HepG2 (cell line): ENCODE data around the gene CPNE5. TPM values are rescaled to one million over a fixed set of nuclear protein-coding genes. Genes with fewer than 3 reads are reported as not detected.

ENCODE experiments used
- ATAC-seq: fragments of 200-7000 bp; cut with Tn5 transposase; 3 replicates; pipeline ENCODE4 v1.9.1; 2020; ENCODE audit warnings: mild to moderate bottlenecking, moderate library complexity
- BruUV-seq: library from RNA; stranded (reverse); fragments of 400-500 nt; replicated peaks from 2 replicates; lab custom pipeline; 2021; lab: Mats Ljungman, UMichigan
- CTCF ChIA-PET: fragments of 300-600 bp; formaldehyde crosslinking; extraction: SDS; loops from one replicate; lab custom pipeline; 2021; ENCODE audit warnings: low total read pairs, inconsistent platforms, low intra/inter-chr PET ratio; lab: Yijun Ruan, JAX
- POLR2A ChIA-PET: fragments of 350-600 bp; sonication (Branson Sonifier 250); formaldehyde crosslinking; loops from one replicate; lab custom pipeline; 2020; ENCODE audit warnings: antibody characterized with exemption, inconsistent platforms; lab: Yijun Ruan, JAX
- DNase-seq: peaks from one replicate; pipeline ENCODE4 v3.0.0-alpha.2; 2015; ENCODE audit warnings: low spot score
- FAIRE-seq: peaks from 3 replicates; lab custom pipeline; 2011; peaks lifted over from hg19 to GRCh38; lab: Jason Lieb, UNC
- H2AFZ ChIP-seq: one replicate; pipeline ENCODE4 v1.6.1; 2011; ENCODE audit warnings: low read length, inconsistent platforms
- H3K27ac ChIP-seq: fragments of 300-600 bp; 3 replicates; pipeline ENCODE4 v1.8.0; 2011; ENCODE audit warnings: mixed run types, mild to moderate bottlenecking, mixed read lengths, low read length, inconsistent platforms; ENCODE audit not compliant: insufficient read depth; ENCODE audit errors: extremely low read length
- H3K27me3 ChIP-seq, 2 experiments: fragments of 200-600 bp in 1 of 2; 2 replicates in 1 of 2; 3 replicates in 1 of 2; pipeline versions ENCODE4 v1.6.0 to v1.8.0; 2011; ENCODE audit warnings: low read length in 2 of 2, mild to moderate bottlenecking in 2 of 2, moderate library complexity in 2 of 2, inconsistent platforms in 1 of 2; ENCODE audit not compliant: insufficient read depth in 2 of 2, control insufficient read depth in 1 of 2
- H3K36me3 ChIP-seq, 2 experiments: fragments of 200-600 bp in 1 of 2; replicated peaks in 1 of 2; 2 replicates in 1 of 2; 3 replicates in 1 of 2; pipeline versions ENCODE4 v1.5.1 to v1.8.0; 2011; ENCODE audit warnings: low read length in 2 of 2, inconsistent platforms in 1 of 2; ENCODE audit not compliant: insufficient read depth in 2 of 2, control insufficient read depth in 1 of 2
- H3K4me1 ChIP-seq: 2 replicates; pipeline ENCODE4 v1.5.1; 2012; ENCODE audit warnings: low read length, inconsistent platforms; ENCODE audit not compliant: insufficient read depth
- H3K4me2 ChIP-seq: 2 replicates; pipeline ENCODE4 v1.6.0; 2011; ENCODE audit warnings: low read depth, low read length, inconsistent platforms
- H3K4me3 ChIP-seq, 3 experiments: fragments of 200-600 bp in 1 of 3; sonication (generic), shearing (Covaris generic) in 1 of 3; replicated peaks in 1 of 3; 2 replicates each; pipeline ENCODE4 v1.5.1; 2011 to 2016; ENCODE audit warnings: low read length in 3 of 3, inconsistent platforms in 2 of 3, low read depth in 2 of 3, mild to moderate bottlenecking in 2 of 3, control low read depth in 1 of 3, mixed read lengths in 1 of 3; ENCODE audit not compliant: insufficient read depth in 1 of 3
- H3K79me2 ChIP-seq: one replicate; pipeline ENCODE4 v1.6.1; 2011; ENCODE audit warnings: low read length, inconsistent platforms; ENCODE audit not compliant: insufficient read depth
- H3K9ac ChIP-seq: 2 replicates; pipeline ENCODE4 v1.6.0; 2011; ENCODE audit warnings: mild to moderate bottlenecking, low read depth, low read length, inconsistent platforms; ENCODE audit not compliant: insufficient read depth
- H3K9me3 ChIP-seq: 2 replicates; pipeline ENCODE4 v1.5.1; 2012; ENCODE audit warnings: mild to moderate bottlenecking, low read length
- H4K20me1 ChIP-seq: 2 replicates; pipeline ENCODE4 v1.6.0; 2011; ENCODE audit warnings: inconsistent platforms, mild to moderate bottlenecking, low read length, moderate library complexity; ENCODE audit not compliant: insufficient read depth
- ASH2L ChIP-seq: fragments of 300-600, 200-600 bp; sonication (generic); IDR thresholded peaks from 2 replicates; pipeline ENCODE4 v1.7.0; 2017; ENCODE audit warnings: low read depth, mild to moderate bottlenecking, moderate library complexity, mixed read lengths, low read length; ENCODE audit not compliant: insufficient read length
- DNMT3B ChIP-seq: conservative IDR thresholded peaks from 2 replicates; pipeline ENCODE4 v1.6.1; 2016; ENCODE audit warnings: missing biosample characterization, control low read depth
- GATAD2A ChIP-seq: IDR thresholded peaks from 2 replicates; pipeline ENCODE4 v1.6.1; 2016
- MXD1 ChIP-seq: sonication (generic); formaldehyde crosslinking; IDR thresholded peaks from 2 replicates; pipeline ENCODE4 v1.4.0; 2020; ENCODE audit warnings: mild to moderate bottlenecking, missing genetic modification reagents
- NRL ChIP-seq: sonication (generic); formaldehyde crosslinking; IDR thresholded peaks from 2 replicates; pipeline ENCODE4 v1.5.0; 2020; ENCODE audit warnings: missing genetic modification reagents, mild to moderate bottlenecking, moderate library complexity, borderline replicate concordance
- SSRP1 ChIP-seq: IDR thresholded peaks from 2 replicates; pipeline ENCODE4 v1.6.1; 2016; ENCODE audit warnings: control low read depth
- TP53 ChIP-seq: sonication (generic); formaldehyde crosslinking; conservative IDR thresholded peaks from 2 replicates; pipeline ENCODE4 v1.4.0; 2020; ENCODE audit warnings: missing genetic modification reagents
- ZFP36L2 ChIP-seq: sonication (generic); formaldehyde crosslinking; IDR thresholded peaks from 2 replicates; pipeline ENCODE4 v1.4.0; 2020; ENCODE audit warnings: missing genetic modification reagents
- ZNF260 ChIP-seq: sonication (generic); formaldehyde crosslinking; IDR thresholded peaks from 2 replicates; pipeline ENCODE4 v1.4.0; 2020; ENCODE audit warnings: missing genetic modification reagents, low read depth, mild to moderate bottlenecking, borderline replicate concordance
- ZNF430 ChIP-seq: sonication (generic); formaldehyde crosslinking; IDR thresholded peaks from 2 replicates; pipeline ENCODE4 v1.9.0; 2021; ENCODE audit warnings: mild to moderate bottlenecking, missing genetic modification reagents
- ZNF512B ChIP-seq: sonication (generic); formaldehyde crosslinking; IDR thresholded peaks from 2 replicates; pipeline ENCODE4 v1.5.1; 2020; ENCODE audit warnings: missing genetic modification reagents, mild to moderate bottlenecking, borderline replicate concordance
- ZNF589 ChIP-seq: sonication (generic); formaldehyde crosslinking; conservative IDR thresholded peaks from 2 replicates; pipeline ENCODE4 v1.8.0; 2022; ENCODE audit warnings: mild to moderate bottlenecking, moderate library complexity, missing genetic modification reagents
- ZNF7 ChIP-seq: IDR thresholded peaks from 2 replicates; pipeline ENCODE4 v1.6.1; 2016; ENCODE audit warnings: missing biosample characterization, missing genetic modification reagents
- ZNF710 ChIP-seq: sonication (generic); formaldehyde crosslinking; IDR thresholded peaks from 2 replicates; pipeline ENCODE4 v1.5.0; 2020; ENCODE audit warnings: mild to moderate bottlenecking, missing genetic modification reagents, borderline replicate concordance
- WGBS: methylation state at CpG from one replicate; pipeline ENCODE4 v1.1.6; 2017; ENCODE audit warnings: low lambda C conversion rate; 5-methylcytosine and 5-hydroxymethylcytosine counted together
- in situ Hi-C: cut with HindIII; loops from 2 replicates; pipeline ENCODE4 v1.10.0; 2017; ENCODE audit warnings: low pct_unique_long_range_greater_than_20kb; ENCODE audit not compliant: extremely low pct_ligation_motif_present
- intact Hi-C: fragments of 100-400 bp; cut with micrococcal nuclease; formaldehyde crosslinking; loops from one replicate; pipeline ENCODE4 v1.10.0; 2022; ENCODE audit not compliant: unreplicated experiment
- polyA plus RNA-seq, 8 experiments: library from polyadenylated mRNA; depleted of rRNA in 3 of 8; stranded (reverse) in 7 of 8; unstranded in 1 of 8; fragments of >200 nt; fragmentation: Illumina TruSeq in 4 of 8; extraction: Trizol in 4 of 8; gene quantifications; 2 replicates each; pipeline versions ENCODE4 v1.2.1 to v1.2.3, GENCODE V29; 2011 to 2016; ENCODE audit warnings: low read depth in 4 of 8, missing spikeins in 1 of 8, mixed read lengths in 1 of 8; ENCODE audit not compliant: insufficient read depth in 1 of 8
- total RNA-seq, 5 experiments: library from RNA; depleted of rRNA; stranded (reverse); fragments of >200 nt; fragmentation: Illumina TruSeq; extraction: Trizol; gene quantifications; 2 replicates each; pipeline ENCODE4 v1.2.3, GENCODE V29; 2016; ENCODE audit warnings: low read depth in 1 of 5
- TF ChIP-seq, protein P1 (sequence below): sonication (generic); formaldehyde crosslinking; IDR thresholded peaks from 2 replicates; pipeline ENCODE4 v1.8.1; 2022; ENCODE audit warnings: mild to moderate bottlenecking, missing genetic modification reagents

Gene CPNE5
- total and polyA plus RNA-seq, 2 of the 13 experiments (the other 11 are each of a cell fraction or from before 2014, with no cell fraction given) = 0.16 TPM; not detected in 1

DNA sequence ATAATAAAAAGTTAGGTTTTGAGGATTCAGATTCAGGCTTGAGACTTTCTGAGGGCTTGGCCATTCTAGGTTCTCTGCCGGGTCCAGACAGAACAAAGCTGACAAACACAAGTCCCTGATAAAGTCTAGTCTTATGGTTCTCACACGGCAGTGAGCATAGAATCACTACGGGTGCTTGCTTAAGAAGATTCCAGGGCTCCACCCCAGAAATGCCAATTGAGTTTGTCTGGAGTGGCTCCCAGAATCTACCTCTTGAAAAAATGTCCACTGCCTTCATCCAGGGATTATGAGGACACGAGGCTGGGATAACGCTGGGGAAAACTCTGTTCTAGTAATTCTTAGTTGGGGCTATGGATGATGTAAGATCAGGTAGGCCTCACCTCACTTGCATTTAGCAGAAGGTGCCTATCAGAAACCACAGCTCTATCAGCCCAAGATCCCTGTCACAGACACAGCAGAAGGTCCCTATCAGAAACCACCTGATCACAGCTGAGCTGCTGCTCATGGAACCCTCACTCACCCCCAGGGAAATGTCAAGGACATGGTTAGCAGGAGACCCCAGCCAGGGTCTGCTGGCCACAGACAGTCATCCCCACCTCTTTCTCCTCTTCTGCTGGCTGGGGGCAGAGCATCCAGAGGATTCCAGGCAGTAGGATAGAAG is 89.3 kb downstream of the CPNE5 start (continued):
- TF ChIP-seq ZNF710 (CRISPR knock-in tag) = no peak
- no peak for TF ChIP-seq ZNF589 (CRISPR knock-in tag)
- no peak for TF ChIP-seq ASH2L
- TF ChIP-seq TP53 = no peak
- TF ChIP-seq GATAD2A (CRISPR knock-in tag) = no peak

DNA sequence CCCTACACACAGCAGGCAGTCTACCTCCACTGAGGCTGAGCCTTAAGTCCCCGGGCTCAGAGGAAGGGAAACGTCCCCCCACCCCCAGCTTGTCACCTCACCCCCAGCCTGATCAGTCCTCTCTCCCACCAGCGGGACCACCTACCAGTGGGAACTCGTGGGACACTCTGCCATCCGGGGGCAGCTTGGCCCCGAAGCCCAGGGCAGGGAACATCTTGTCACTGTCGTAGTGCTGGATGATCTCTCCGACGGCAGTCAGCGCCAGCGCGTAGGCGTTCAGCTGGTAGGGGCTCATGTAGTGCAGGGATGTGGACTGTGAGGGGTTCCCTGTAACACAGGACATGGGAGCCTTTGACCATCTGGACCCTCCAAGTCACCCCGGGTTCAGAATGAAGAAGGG is 93.0 kb downstream of the CPNE5 start:
- no peaks in the 10 kb centered on the region for H4K20me1 ChIP-seq
- no peak overlapping the region for H3K9ac ChIP-seq
- no peak for ATAC-seq
- no peak for FAIRE-seq
- in situ Hi-C loops (no loop called here), intact Hi-C loops (no loop called here)
- no peak for DNase-seq
- H3K4me1 ChIP-seq = no peaks in the 10 kb centered on the region
- H3K27ac ChIP-seq = no peak overlapping the region
- 0% methylated on average over 5 of the region's 14 CpGs for WGBS
- peaks cover 11 to 77% of the 10 kb centered on the region in 2 experiments; a peak in 4 of 5 replicates for H3K27me3 ChIP-seq
- H2AFZ ChIP-seq = no peak overlapping the region
- no TSS peak for BruUV-seq
- no peaks in the 10 kb centered on the region for H3K9me3 ChIP-seq
- H3K36me3 ChIP-seq = no peaks in the 10 kb centered on the region
- ChIA-PET POLR2A (no interaction called here), CTCF (no interaction called here)
- H3K79me2 ChIP-seq = no peaks in the 10 kb centered on the region
- no peak overlapping the region for H3K4me2 ChIP-seq
- no peak overlapping the region for H3K4me3 ChIP-seq
- TF ChIP-seq DNMT3B (no peak), ZFP36L2 (CRISPR knock-in tag) (no peak), ZNF512B (CRISPR knock-in tag) (no peak), SSRP1 (CRISPR knock-in tag) (no peak), NRL (CRISPR knock-in tag) (no peak), MXD1 (CRISPR knock-in tag) (no peak), ZNF7 (CRISPR knock-in tag) (no peak), ZNF430 (CRISPR knock-in tag) (no peak), ZNF260 (CRISPR knock-in tag) (no peak)
- TF ChIP-seq, protein P1, sequence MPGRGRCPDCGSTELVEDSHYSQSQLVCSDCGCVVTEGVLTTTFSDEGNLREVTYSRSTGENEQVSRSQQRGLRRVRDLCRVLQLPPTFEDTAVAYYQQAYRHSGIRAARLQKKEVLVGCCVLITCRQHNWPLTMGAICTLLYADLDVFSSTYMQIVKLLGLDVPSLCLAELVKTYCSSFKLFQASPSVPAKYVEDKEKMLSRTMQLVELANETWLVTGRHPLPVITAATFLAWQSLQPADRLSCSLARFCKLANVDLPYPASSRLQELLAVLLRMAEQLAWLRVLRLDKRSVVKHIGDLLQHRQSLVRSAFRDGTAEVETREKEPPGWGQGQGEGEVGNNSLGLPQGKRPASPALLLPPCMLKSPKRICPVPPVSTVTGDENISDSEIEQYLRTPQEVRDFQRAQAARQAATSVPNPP (CRISPR knock-in tag) = no peak
